WTC11 (cell line): ENCODE data around the gene TSC1. TPM values are rescaled to one million over a fixed set of nuclear protein-coding genes. Genes with fewer than 3 reads are reported as not detected.

ENCODE experiments used
- AFF4 ChIP-seq: sonication (generic); formaldehyde crosslinking; IDR thresholded peaks from 2 replicates; pipeline ENCODE4 v1.8.1; 2023; ENCODE audit warnings: mild to moderate bottlenecking, missing genetic modification reagents, borderline replicate concordance
- AR ChIP-seq: fragments of 250-450 bp; sonication (Bioruptor Pico); IDR thresholded peaks from 2 replicates; pipeline ENCODE4 v1.9.0; 2021; ENCODE audit warnings: mild to moderate bottlenecking
- ATF2 ChIP-seq: sonication (generic); formaldehyde crosslinking; IDR thresholded peaks from 2 replicates; pipeline ENCODE4 v1.8.1; 2022; ENCODE audit warnings: low read depth, missing genetic modification reagents, borderline replicate concordance
- ATF6 ChIP-seq: sonication (generic); formaldehyde crosslinking; IDR thresholded peaks from 2 replicates; pipeline ENCODE4 v1.8.1; 2023; ENCODE audit warnings: mild to moderate bottlenecking, missing genetic modification reagents
- CREB1 ChIP-seq: sonication (generic); formaldehyde crosslinking; IDR thresholded peaks from 2 replicates; pipeline ENCODE4 v1.8.0; 2023; ENCODE audit warnings: mild to moderate bottlenecking, missing genetic modification reagents
- CREM ChIP-seq: sonication (generic); formaldehyde crosslinking; IDR thresholded peaks from 2 replicates; pipeline ENCODE4 v1.8.1; 2022; ENCODE audit warnings: mild to moderate bottlenecking, missing genetic modification reagents, moderate library complexity
- CTCF ChIP-seq: fragments of 200-600 bp; IDR thresholded peaks from 2 replicates; pipeline ENCODE4 v1.8.0; 2022; ENCODE audit warnings: antibody characterized with exemption
- EMX1 ChIP-seq: fragments of 250-450 bp; sonication (Bioruptor Pico); IDR thresholded peaks from 2 replicates; pipeline ENCODE4 v1.8.0; 2021; ENCODE audit warnings: mild to moderate bottlenecking
- ETV6 ChIP-seq: sonication (generic); formaldehyde crosslinking; IDR thresholded peaks from 2 replicates; pipeline ENCODE4 v1.8.1; 2022; ENCODE audit warnings: mild to moderate bottlenecking, missing genetic modification reagents
- FOXP1 ChIP-seq: sonication (generic); formaldehyde crosslinking; IDR thresholded peaks from 2 replicates; pipeline ENCODE4 v1.8.0; 2022; ENCODE audit warnings: missing genetic modification reagents, mild to moderate bottlenecking, moderate library complexity, borderline replicate concordance
- GTF2I ChIP-seq: fragments of 250-450 bp; sonication (Bioruptor Pico); conservative IDR thresholded peaks from 2 replicates; pipeline ENCODE4 v1.4.0; 2021; ENCODE audit warnings: mild to moderate bottlenecking
- HMGXB4 ChIP-seq: sonication (generic); formaldehyde crosslinking; IDR thresholded peaks from 2 replicates; pipeline ENCODE4 v1.8.1; 2023; ENCODE audit warnings: mild to moderate bottlenecking, moderate library complexity, missing genetic modification reagents
- JAZF1 ChIP-seq: fragments of 250-450 bp; sonication (Bioruptor Pico); IDR thresholded peaks from 2 replicates; pipeline ENCODE4 v1.9.0; 2021; ENCODE audit warnings: moderate library complexity, mild to moderate bottlenecking, inconsistent platforms
- MAX ChIP-seq: sonication (generic); formaldehyde crosslinking; IDR thresholded peaks from 2 replicates; pipeline ENCODE4 v1.8.0; 2022; ENCODE audit warnings: mild to moderate bottlenecking, missing genetic modification reagents
- MYBL2 ChIP-seq: sonication (generic); formaldehyde crosslinking; IDR thresholded peaks from 2 replicates; pipeline ENCODE4 v1.8.1; 2023; ENCODE audit warnings: mild to moderate bottlenecking, moderate library complexity, missing genetic modification reagents
- PRRX2 ChIP-seq: fragments of 250-450 bp; sonication (Bioruptor Pico); IDR thresholded peaks from 2 replicates; pipeline ENCODE4 v1.8.0; 2021; ENCODE audit warnings: mild to moderate bottlenecking
- RORB ChIP-seq: fragments of 250-450 bp; sonication (Bioruptor Pico); IDR thresholded peaks from 2 replicates; pipeline ENCODE4 v1.9.0; 2021; ENCODE audit warnings: mild to moderate bottlenecking
- SMAD3 ChIP-seq: sonication (generic); formaldehyde crosslinking; IDR thresholded peaks from 2 replicates; pipeline ENCODE4 v1.8.0; 2022; ENCODE audit warnings: missing genetic modification reagents, mild to moderate bottlenecking, borderline replicate concordance
- USF1 ChIP-seq: sonication (generic); formaldehyde crosslinking; IDR thresholded peaks from 2 replicates; pipeline ENCODE4 v1.8.0; 2022; ENCODE audit warnings: mild to moderate bottlenecking, missing genetic modification reagents
- ZMAT4 ChIP-seq: fragments of 250-450 bp; sonication (Bioruptor Pico); IDR thresholded peaks from 2 replicates; pipeline ENCODE4 v1.9.0; 2021; ENCODE audit warnings: mild to moderate bottlenecking
- ZNF121 ChIP-seq: sonication (generic); formaldehyde crosslinking; IDR thresholded peaks from 2 replicates; pipeline ENCODE4 v1.8.0; 2023; ENCODE audit warnings: missing genetic modification reagents
- ZNF416 ChIP-seq: fragments of 250-450 bp; sonication (Bioruptor Pico); IDR thresholded peaks from 2 replicates; pipeline ENCODE4 v1.9.0; 2021; ENCODE audit warnings: mild to moderate bottlenecking, inconsistent platforms
- ZNF671 ChIP-seq: fragments of 250-450 bp; sonication (Bioruptor Pico); IDR thresholded peaks from 2 replicates; pipeline ENCODE4 v1.8.0; 2021; ENCODE audit warnings: mild to moderate bottlenecking
- total RNA-seq: library from RNA; stranded (reverse); gene quantifications from 3 replicates; pipeline ENCODE4 v1.2.3, GENCODE V29; 2021

TSC1 gene
- total RNA-seq, 1 experiment from 2014 or later, result 52.9 TPM

- TF ChIP-seq AFF4 (CRISPR knock-in tag) (no peak), GTF2I (no peak), ETV6 (CRISPR knock-in tag) (0 out of 2 replicates have a peak, but pooled peaks have one; percentile 61), CREM (CRISPR knock-in tag) (peak; percentile 70), USF1 (CRISPR knock-in tag) (peak; percentile 84), EMX1 (CRISPR knock-in tag) (no peak), PRRX2 (no peak), JAZF1 (no peak), RORB (CRISPR knock-in tag) (0 out of 2 replicates have a peak, but pooled peaks have one; percentile 68), CTCF (no peak), ZNF671 (CRISPR knock-in tag) (no peak), ATF6 (CRISPR knock-in tag) (no peak), AR (CRISPR knock-in tag) (peak; percentile 52; the same call in 1 of the 2 replicates), ZNF121 (CRISPR knock-in tag) (no peak), MYBL2 (CRISPR knock-in tag) (peak; percentile 71; the same call in 1 of the 2 replicates), FOXP1 (CRISPR knock-in tag) (peak; percentile 67; the same call in 1 of the 2 replicates), HMGXB4 (CRISPR knock-in tag) (peak; percentile 38; the same call in 1 of the 2 replicates), ZNF416 (CRISPR knock-in tag) (no peak), MAX (CRISPR knock-in tag) (peak; percentile 60; the same call in 1 of the 2 replicates), SMAD3 (CRISPR knock-in tag) (no peak), ZMAT4 (CRISPR knock-in tag) (peak; percentile 85; the same call in 1 of the 2 replicates), CREB1 (CRISPR knock-in tag) (no peak), ATF2 (CRISPR knock-in tag) (no peak)
Observed at GRCh38 chr9:132944294-132945185, at the start of gene TSC1 (continued).
